Activated CD8-positive, alpha-beta memory T cell treated with anti-CD3 and anti-CD28 coated beads for 4 hours (primary cell): ENCODE data around the gene TMEM237.

Source experiments
- DNase-seq, 2 donors: peaks; one replicate each; pipeline ENCODE4 v3.0.0-alpha.2; 2020; ENCODE audit warnings: low read depth in 2 of 2

TMEM237 gene

DNA sequence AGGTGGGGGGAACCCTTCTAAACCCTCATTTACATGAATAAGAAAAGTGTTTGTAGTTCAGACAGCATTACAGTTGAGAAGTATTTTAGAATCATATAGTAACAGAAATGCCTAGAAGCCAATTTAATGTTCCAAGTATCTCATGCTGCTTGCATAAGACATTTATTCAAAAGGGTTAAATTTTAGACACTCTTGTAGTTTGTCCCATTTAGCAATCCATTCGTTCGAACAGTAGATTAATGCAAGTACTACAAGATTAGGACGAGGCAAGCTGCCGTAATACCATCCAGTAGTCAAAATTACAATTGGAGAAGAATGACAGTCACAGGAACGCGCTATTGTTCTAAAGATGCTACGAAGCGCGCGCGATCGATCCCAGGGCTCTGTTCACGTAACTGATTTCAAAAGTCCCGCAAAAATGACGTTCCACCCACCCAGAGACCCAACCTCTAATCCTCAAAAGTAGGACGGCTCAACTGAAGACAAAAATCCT, 1.2 kb downstream of the TMEM237 start:
- no peak for DNase-seq

DNA sequence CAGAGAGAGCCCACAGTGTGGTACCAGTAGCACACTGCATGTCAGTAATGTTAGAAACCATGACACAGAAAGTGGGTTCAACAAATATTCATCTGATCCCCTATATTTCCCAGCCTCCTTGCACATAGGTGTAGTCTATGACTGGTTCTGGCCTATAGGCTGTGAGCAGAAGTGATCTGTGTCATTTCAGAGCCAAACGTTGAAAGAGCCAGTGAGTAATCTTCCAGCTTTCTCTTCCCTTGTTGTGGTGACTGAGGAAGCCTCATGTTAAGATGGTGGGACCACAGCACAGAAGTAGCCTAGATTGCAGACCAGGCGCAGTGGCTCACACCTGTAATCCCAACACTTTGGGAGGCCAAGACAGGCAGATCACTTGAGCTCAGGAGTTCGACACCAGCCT, 4.1 kb downstream of the TMEM237 start:
- DNase-seq: no peak

DNA sequence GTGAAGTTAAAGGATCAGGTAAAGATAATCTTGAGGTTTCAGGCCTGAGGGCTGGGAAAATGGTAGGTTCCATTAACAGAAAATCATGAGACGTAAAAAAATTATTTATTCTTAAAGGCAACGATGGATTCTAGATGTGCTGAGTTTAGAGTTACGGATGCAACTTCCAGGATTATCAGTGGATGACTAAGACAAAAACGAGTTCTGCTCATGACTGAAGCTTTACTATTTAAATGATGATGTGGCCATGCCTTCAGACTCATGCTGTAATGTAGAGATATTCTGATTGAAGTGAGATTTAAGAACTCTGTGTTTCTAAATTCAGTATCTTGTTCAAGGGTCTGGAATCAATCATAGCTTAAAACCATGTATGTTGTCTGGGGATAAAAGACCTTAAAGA, 5.0 kb downstream of the TMEM237 start:
- no peak for DNase-seq

DNA sequence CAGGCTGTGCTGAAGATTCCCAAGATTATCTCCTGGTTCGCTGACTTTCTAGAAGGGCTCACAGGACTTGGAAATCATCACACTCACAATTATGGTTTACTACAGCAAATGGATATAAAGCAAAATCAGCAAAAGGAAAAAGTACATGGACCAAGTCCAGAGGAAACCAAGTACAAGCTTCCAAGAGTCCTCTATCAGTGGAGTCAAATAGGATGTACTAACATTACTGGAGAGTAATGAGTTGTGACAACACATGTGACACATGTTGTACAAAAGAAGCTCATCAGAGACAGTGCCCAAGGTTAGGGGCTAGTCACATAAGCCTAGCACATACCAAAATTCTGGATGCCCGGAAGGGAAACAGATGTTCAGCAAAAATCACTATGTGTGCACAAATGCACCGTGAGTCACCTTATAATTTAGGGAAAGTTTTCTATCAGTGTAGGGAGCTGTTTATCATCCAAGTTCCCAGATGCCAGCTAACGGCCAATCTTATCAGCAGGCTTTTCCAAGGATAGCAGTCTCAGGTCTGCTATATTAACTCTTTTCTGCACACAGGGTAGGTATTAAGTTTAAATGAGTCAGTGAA, 9.5 kb downstream of the TMEM237 start:
- no peak for DNase-seq

DNA sequence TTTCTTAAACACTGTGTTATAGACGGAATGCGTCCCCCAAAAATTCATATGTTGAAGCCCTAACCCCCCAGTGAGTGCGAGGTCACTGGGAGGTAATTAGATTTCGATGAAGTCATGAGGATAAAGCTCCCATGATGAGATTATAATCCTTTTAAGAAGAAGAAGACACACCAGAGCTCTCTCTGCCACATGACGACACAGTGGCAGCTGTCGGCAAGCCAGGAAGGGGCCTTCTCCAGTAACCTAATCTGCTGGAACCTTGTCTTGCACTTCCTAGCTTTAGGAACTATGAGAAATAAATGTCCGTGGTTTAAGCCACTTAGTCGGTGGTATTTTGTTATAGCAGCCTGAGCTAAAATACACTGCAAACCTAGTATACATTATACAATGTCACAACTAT, 12.3 kb downstream of the TMEM237 start:
- no peak for DNase-seq

DNA sequence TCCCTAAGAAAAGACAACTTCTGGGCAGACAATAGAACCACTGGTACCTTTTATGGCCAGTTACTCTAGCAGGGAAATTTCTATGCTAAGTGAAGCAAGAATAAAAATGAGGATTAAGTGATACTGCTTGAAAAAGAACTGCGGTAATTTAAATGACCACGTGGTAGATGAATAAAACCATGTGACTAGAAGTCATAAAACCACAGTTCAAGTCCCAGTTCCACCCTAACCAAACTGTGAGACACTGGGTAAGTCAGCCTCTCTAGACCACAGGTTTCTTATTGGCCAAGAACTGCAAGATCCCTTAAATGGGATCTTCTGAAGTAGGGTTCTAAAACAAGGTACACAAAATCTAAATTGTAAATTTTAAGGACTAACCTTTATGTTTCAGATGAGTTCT, 12.7 kb downstream of the TMEM237 start:
- no peak for DNase-seq

DNA sequence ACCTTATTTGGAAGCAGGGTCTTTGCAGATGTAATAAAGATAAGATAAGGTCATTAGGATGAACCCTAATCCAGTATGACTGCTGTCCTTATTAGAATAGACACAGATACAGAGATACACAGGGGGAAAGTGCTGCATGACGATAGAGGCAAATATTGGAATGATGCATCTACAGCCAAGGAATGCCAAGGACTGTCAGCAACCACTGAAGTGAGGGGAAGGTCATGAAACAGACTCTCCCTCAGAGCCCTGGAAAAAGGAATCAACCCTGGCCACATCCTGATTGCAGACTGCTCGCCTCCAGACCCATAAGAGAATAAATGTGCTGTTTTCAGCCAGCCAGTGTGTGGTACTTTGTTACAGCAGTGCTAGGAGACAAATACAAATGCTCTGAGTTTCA, 14.8 kb downstream of the TMEM237 start:
- DNase-seq: no peak

DNA sequence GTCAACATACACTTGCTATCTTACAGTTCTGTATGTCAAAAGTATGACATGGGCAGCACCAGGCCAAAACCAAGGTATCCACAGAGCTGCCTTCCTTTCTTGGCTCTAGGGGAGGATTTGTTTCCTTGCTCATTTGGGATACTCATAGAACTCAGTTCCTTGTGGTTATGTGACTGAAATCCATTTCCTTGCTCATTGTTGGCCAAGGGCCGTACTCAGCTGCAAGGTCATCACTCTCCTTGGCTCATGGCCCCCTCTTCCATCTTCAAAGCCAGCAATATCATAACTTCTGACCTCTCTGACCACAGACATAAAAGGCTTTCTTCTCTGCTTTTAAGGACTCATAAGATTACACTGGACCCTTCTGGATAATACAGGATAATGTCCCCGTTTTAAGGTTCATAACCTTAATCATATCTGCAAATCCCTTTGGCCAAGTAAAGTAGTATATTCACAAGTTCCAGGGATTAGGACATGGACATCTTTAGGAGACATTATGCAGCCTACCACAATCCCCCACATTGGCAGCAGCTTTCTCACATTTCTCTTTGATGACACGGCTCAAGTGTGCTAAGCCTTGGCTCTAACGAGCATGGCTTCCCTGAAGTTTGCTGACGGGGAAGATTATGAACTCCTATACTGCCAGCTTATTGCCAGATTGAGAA, 20.9 kb downstream of the TMEM237 start:
- DNase-seq: no peak

DNA sequence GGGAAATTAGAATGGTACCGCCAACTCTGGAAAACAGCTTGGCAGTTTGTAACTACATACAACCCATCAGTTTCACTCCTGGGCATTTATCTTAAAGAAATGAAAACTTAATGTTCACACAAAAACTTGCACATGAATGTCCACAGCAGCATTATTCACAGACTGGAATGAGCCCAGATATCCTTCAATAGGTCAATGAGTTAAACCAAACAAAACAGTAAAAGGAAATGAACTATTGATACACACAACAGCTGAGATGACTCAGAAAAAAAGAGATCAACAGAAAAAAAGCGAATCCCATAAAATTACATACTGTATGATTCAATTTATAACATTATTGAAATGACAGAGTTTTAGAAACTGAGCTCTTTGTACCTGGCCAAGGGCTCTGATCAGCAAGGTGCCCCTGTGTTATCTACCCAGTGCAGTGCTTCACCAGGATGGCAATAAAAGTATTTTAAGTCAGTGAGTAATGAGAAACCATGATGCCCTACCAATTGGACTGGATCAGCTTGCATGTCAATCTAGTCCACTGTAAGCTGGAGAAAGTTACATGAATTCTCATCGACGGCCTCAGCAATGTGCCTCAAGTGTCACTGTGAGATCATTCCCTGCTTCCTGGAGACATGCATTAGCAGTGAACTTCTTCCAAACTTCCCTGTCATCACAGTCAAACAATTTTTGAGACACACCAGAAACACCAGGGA, 21.9 kb downstream of the TMEM237 start:
- no peak for DNase-seq

DNA sequence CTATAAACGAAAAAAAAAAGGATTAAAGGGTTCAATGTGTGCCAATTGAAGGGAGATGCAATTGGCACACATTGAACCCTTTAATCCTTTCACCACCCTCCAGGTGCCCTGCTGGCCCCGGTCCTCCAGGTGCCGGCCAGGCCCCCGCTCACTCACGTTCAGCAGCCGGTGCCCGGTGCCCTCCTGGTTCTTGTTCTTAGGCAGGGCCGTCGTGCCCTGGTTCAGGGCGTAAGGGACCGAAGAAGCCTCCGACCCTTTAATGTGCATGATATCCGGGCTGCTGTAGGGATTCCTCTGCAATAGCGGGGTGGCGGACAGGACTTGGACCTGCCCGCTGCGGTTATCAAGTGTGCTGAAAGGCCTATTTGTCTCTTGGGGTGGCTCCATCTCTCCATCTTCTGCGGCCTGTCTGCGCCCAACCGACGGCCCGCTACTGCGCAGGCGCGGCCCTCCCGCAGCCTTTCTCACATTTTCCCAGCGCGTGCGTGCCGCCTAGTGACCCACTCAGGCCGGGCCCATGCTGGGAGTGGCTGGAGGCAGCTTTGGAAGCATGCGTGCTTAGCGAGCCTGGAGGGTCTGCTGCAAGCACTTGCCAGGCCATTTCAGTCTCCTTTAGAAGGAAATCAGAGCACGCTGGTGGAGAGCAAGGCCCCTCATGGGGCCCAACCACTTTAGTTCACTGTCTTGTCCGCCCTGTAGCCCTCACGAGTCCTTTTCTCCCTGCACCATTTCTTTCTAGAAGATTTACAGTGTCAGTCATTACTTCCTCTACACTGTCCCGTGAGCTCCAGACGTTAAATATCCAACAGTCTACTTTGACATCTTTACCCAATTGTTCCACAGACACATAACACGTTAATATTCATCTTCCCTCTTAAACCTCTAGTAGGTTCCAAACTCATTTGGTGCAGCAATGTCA, 24.3 kb downstream of the TMEM237 start:
- DNase-seq: no peak

DNA sequence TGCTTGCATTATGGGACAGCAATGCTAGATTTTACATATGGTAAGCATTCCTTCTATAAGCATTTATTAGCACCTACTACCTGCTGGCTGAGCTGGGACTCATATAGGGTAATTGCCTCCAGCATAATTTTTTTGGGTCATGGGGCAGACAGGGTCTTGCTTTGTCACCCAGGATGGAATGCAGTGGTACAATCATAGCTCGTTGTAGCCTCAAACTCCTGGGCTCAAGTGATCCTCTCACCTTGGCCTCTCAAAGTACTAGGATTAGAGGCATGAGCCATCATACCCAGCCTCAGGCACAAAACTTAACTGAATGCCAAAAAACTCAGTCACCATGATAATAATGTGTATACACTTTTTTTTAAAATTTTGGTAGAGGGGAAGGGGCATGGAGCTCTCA, 35.3 kb downstream of the TMEM237 start:
- DNase-seq: no peak

DNA sequence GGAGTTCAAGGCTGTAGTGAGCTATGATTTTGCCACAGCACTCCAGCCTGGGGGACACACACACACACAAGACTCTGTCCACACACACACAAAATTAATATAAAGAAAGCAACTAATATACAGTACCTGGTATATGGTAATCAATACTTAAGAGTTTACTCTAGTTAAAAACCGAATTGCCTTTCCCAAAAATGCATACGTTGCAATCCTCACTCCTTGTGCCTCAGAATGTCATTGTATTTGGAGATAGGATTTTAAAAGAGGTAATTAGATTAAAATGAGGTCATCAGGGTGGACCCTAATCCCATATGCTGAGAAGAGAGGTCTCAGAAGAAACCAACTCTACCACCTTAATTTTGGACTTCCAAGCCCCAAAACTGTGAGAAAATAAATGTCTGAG, 35.7 kb downstream of the TMEM237 start:
- no peak for DNase-seq

DNA sequence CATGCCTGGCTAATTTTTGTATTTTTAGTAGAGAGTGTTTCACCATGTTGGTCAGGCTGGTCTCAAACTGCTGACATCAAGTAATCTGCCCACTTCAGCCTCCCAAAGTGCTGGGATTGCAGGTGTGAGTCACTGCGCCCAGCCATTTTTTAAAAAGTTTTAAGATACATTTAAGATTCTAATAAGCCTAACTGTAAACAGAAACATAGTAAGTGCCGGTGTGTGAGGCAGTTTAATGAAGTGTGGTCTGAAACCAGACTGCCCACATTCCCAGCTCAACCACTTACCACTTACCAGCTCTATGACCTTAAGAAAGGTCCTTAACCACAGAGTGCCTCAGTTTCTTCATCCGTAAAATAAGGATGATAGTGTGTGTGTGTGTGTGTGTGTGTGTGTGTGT, 42.4 kb downstream of the TMEM237 start:
- DNase-seq: no peak

DNA sequence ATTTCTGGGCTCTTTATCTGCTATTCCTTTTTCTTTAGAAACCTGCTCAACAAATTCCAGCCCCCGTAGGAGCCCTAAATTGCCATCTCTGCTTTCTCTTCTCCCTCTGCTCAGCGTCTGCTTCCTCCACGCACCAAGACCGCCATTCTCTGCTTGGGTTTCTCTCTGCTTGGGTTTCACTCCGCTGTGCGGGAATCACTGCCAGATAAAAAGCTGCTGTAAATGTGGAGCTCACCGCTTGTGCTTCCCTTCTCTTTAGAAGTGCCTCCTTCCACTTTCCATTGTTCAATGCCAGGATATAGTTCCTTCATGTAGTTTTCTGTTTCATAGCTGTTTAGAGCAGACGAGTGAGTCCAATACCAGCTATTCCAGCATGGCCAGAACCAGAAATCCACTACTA, 45.9 kb downstream of the TMEM237 start:
- DNase-seq: no peak

DNA sequence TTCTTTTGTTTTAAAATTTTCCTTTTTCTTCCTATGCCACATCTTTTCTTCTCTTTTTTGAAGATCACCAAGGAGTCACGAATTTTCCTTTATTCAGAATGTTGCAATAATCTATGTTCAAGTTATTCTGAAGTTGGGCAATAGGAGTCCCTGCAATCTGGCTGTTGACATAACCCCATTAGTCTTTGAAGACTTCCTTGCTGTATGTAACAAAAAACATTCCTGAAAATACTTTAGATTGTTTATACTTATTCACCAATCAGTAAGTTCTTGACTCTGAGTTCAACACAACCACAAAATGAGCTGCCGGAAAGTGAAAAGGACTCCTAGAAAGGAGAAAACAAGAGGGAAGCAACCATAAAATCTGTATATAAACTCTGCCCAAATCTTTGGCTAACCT, 62.8 kb downstream of the TMEM237 start:
- DNase-seq: no peak

DNA sequence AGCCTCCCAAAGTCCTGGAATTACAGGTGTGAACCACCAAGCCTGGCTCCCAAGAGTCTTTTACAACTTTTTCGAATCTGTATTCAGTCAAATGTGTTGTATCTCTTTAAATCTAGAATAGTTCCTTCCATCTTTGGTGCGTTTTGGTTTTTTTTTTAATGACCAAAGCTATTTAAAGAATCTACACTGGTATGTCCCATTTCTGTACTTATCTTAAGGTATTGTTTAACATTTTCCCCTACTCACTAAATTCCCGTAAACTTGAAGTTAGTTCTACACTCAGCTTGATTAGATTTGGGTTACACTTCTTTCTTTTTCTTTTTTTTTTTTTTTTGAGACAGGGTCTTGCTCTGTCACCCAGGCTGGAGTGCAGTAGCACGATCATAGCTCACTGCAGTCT, 63.8 kb downstream of the TMEM237 start:
- no peak for DNase-seq

DNA sequence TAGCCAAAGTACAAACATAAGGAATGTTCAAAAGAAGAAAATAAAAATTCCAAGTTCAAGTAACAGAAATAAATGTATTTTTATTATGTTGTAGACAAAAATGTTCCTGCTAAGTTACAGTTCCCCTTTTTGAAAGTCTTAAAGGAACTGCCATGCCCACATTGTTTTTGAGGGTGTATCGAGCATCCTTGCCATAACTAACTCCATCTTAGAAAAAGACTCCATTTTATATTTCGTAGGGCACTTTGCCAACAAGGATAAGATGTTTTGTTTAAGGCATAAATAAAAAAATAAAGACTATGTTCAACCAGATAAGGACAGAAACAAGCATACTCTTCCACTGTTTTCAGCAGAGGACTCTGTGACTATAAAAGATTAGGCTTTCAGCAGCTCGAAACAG, 67.3 kb downstream of the TMEM237 start:
- DNase-seq: no peak

DNA sequence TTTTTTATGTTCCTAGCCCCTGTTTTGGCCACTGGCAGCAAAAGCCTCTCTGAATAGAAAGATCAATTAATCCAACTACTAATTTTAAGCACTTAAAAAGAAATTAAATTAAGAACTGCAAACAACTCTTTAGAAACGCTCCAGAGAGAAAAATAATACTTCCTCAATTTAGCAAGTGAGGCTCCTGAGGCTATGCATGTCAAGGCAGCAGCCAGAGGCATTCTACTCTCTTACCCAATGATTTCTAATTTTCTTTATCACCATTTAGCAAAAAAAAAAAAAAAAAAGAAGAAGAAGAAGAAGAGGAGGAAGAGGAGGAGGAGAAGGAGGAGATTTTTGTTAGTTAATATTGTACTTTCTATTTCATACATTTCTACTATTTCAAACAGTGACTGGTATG, 68.5 kb downstream of the TMEM237 start:
- DNase-seq: no peak

DNA sequence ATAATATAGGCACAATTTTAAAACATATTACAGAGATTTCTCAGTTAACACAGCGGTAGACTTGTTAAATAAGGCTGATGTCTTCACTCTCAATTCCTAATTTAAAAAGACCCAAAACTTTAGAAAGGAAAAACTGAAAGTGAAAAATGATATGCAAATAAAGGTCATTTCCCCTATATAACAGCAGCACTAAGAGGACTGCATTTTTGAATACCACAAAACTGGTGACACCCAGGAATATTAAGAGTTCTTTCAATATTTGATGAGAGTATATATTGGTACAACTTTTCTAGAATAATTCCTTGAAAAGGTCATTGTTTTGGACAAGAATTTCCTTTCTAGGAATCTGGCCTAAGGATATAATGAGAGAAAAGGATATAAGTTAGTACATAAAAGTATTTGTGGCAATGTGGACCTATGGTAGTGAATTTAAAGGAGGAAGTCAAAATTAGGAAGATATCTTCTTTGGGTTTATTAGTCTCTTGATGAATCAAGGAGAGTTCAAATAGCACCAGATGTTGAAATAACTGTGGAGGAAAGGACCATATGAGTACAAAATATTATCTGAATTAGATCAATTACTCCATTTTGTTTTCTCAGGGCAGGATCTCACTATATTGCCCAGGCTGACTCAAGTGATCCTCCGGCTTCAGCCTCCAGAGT, 70.3 kb downstream of the TMEM237 start:
- DNase-seq: no peak
